ENCODE measurements around the gene UFD1.

Gene UFD1

DNA sequence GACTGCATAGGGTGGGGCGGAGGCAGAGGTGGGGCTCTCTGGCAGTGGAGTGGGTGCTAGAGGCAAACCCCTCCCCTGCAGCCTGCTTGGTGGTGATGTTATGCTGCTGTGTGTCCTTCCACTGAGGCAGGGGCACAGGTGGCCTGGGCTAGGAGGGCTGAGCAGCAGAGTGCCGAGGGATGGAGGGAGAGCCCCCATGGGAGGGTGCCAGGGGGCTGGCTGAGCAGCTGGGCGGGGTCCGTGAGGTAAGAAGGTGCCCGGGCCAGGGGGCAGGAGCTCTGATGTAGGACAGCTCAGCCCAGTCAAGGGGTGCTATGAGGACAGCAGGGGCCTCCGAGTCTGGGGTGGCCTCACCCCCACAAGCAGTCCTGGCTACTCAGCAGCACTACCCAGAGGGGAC is 41.0 kb upstream of the UFD1 start:
- H3K9me3 ChIP-seq (ENCODE audit: control insufficient read depth, insufficient read depth, low read length) = no peaks in the 10 kb centered on the region
- peaks cover 3% of the 10 kb centered on the region; the same call in 1 of the 2 replicates for H3K36me3 ChIP-seq (ENCODE audit: insufficient read depth, low read length)
- H3K4me1 ChIP-seq (ENCODE audit: insufficient read depth, low read length) = no peaks in the 10 kb centered on the region
- no peak overlapping the region for H3K9ac ChIP-seq (ENCODE audit: low read depth, low read length)

DNA sequence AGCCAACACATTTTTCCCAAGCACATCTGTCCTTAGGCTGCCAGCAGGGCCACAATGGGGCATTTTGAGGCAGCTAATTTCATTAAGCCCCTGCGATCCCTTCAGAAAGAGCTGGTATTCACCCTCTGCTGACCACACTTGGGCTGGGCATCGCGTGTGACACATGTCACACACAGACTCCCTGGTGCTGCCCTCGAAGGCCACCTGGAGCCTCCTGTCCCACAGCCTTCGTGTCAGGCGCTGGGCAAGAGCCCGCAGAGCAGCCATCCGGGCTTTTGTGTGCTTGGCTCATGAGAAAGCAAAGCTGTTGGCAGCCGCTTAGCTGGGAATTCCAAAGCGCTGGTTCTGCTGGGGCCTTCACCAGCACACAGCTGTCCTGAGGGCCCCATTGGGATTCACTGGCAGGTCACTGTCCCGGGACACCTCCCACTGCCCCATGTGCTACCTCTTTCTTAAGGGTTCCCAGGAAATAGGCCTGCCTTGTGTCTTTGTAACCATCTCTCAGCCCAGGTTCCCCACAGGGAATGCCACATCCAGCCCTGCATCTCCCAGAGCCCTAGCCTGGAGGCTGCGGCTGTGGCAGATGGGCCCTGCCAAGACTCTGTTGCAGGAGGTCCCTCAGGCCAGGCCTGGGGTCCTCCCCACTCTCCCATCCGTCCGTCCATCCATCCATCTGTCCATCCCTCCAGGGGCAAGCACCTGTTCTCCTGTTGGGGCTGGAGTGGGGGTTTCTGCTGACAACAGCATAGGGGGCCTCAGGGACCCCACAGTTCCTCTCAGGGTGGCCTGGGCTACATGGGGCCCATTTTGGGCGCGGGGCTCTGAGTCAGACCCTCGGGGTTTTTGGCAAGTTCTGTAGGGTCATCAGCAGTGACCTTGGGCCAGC is 40.3 kb upstream of the UFD1 start:
- Histone ChIP-seq H3K36me3 (ENCODE audit: insufficient read depth, low read length) (peaks cover 3% of the 10 kb centered on the region; the same call in 1 of the 2 replicates), H3K9me3 (ENCODE audit: control insufficient read depth, insufficient read depth, low read length) (no peaks in the 10 kb centered on the region)

DNA sequence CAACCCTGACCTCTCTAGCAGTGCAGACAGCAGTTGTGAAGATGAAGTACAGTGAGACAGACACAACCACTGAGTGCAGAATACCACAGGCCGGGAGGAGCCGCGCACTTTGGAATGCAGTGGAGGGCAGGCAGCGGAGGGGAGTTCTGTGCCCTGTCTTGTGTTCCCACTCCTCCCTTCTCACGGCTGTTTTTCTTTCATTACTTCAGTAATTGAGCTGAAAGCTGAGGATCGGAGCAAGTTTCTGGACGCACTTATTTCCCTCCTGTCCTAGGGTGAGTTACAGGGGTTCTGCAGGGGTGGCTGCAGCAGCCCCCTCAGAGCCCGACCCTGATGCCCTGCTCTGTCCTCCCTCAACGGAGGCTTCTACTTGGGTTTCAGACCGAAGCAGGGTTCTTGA is 39.6 kb upstream of the UFD1 start:
- Histone ChIP-seq H3K36me3 (ENCODE audit: insufficient read depth, low read length) (peaks cover 3% of the 10 kb centered on the region; the same call in 1 of the 2 replicates), H3K4me1 (ENCODE audit: insufficient read depth, low read length) (no peaks in the 10 kb centered on the region), H3K9me3 (ENCODE audit: control insufficient read depth, insufficient read depth, low read length) (no peaks in the 10 kb centered on the region), H3K9ac (ENCODE audit: low read depth, low read length) (no peak overlapping the region)

More for the DNA sequence above, 40.3 kb upstream of the UFD1 start:
- Histone ChIP-seq H3K4me1 (ENCODE audit: insufficient read depth, low read length) (no peaks in the 10 kb centered on the region), H3K9ac (ENCODE audit: low read depth, low read length) (no peak overlapping the region)

DNA sequence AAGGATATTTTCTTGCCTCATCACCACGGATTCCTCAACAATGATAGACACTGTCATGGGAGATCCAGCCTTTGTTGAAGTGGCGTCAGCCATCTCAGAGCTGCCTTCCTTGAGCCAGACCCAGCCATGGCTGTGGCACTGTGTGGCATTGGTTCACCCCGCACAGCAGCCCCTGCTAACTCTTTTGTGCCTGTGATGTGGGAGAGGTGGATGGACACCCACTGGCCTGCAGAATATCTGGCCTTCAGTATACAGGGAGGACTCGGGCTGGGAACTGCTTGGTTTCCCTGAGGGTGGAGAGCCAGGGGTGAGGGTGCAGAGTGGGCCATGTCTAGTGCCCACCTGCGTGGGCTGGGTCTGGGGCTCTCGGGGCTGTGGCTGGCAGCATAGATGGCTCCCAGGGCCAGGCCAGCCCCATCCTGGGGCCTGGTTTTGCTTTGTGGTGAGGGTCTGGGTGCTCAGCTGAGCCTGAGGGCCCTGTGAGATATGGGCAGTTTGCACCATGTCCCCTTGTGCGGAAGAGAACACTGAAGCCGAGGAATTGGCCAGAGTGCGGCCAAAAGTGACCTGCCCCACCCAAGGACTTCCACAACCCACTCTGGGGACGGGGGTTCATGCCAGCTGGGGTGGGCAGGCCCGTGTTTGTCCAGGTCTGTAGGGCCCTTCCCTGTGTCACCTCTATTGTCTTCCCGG is 39.1 kb upstream of the UFD1 start:
- peaks cover 3% of the 10 kb centered on the region; the same call in 1 of the 2 replicates for H3K36me3 ChIP-seq (ENCODE audit: insufficient read depth, low read length)
- no peaks in the 10 kb centered on the region for H3K9me3 ChIP-seq (ENCODE audit: control insufficient read depth, insufficient read depth, low read length)
- no peak overlapping the region for H3K9ac ChIP-seq (ENCODE audit: low read depth, low read length)
- H3K4me1 ChIP-seq (ENCODE audit: insufficient read depth, low read length) = no peaks in the 10 kb centered on the region

DNA sequence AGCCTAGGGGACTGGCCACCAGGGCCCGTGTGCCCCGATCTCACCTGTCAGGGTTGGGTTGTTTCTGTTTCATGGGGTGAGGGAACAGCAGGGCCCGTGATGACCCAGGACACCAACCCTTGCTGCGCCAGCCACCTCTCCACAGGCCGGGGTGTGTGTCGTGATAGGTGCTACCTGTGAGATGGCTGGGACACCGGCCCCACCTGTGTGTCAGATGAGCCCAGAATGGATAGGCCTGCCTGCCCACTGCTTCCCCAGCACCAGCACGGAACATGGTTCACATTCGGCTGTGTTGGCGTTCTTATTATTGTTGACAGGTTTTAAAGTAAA is 38.1 kb upstream of the UFD1 start:
- no peaks in the 10 kb centered on the region for H3K9me3 ChIP-seq (ENCODE audit: control insufficient read depth, insufficient read depth, low read length)
- peaks cover 3% of the 10 kb centered on the region; the same call in 1 of the 2 replicates for H3K36me3 ChIP-seq (ENCODE audit: insufficient read depth, low read length)
- no peaks in the 10 kb centered on the region for H3K4me1 ChIP-seq (ENCODE audit: insufficient read depth, low read length)
- H3K9ac ChIP-seq (ENCODE audit: low read depth, low read length) = no peak overlapping the region

DNA sequence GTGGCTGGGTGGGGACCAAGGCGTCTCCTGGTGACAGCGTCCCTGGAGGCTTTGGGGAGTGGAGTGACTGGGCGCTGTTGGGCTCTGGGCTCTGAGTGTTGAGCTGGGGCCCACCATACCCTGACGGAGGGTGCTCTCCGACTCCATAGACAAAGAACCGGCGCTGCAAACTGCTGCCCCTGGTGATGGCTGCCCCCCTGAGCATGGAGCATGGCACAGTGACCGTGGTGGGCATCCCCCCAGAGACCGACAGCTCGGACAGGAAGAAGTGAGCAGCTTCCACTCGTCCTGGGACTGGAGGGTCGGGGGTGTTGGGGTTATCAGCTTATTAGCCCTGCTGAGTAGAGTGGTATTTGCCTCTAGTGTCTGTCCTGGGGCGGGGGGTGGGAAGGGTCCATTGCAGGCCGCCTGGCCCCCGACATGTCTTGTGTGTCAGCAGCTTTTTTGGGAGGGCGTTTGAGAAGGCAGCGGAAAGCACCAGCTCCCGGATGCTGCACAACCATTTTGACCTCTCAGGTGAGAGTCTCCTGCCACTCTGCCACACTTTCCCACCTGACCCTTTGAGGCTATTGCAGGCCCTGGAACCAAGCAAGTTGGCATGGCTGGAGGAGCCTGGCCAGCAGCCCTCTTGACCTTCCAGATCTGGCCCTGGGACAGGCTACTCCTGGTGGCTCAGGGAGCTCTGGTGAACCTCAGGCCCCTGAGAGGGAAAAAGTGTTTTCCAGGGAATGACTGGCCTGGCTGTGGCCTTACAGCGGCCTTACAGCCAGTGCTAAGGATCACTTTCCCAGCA is 37.6 kb upstream of the UFD1 start:
- Histone ChIP-seq H3K36me3 (ENCODE audit: insufficient read depth, low read length) (peaks cover 3% of the 10 kb centered on the region; the same call in 1 of the 2 replicates), H3K9me3 (ENCODE audit: control insufficient read depth, insufficient read depth, low read length) (no peaks in the 10 kb centered on the region)

DNA sequence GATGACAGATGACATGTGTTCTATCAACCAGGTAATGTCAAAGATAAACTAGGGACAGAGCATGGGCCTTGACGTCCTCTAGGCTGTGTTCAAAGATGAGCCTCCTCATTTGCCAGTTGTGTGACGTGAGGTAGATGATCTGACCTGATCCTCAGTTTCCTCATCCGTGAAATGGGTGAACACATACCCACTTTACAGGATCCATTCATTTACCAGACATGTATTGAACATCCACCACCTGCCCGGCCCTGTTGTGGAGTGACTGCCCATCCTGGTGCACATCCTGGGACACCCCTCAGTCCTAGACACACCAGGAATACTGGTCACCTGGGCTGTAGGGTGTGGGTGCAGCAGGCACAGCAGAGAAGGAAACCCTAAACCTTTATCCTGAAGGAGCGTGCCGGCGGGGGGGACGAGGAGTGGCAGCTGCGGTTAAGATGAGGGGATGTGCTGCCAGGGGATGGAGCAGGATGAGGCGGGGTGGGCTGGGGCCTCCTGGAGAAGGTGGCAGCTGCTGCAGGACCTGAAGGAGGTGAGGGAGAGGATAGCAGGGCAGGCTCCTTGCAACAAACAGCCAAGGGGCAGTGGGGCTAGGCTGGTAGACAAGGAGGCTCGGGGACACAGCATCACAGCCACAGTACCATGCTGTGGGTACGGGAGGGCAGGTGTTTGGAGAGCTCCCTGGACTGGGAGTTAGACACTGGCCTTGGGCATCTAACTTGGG is 36.8 kb upstream of the UFD1 start:
- Histone ChIP-seq H3K36me3 (ENCODE audit: insufficient read depth, low read length) (peaks cover 3% of the 10 kb centered on the region), H3K9me3 (ENCODE audit: control insufficient read depth, insufficient read depth, low read length) (no peaks in the 10 kb centered on the region), H3K9ac (ENCODE audit: low read depth, low read length) (no peak overlapping the region), H3K4me1 (ENCODE audit: insufficient read depth, low read length) (no peaks in the 10 kb centered on the region)

More for the DNA sequence above, 37.6 kb upstream of the UFD1 start:
- Histone ChIP-seq H3K4me1 (ENCODE audit: insufficient read depth, low read length) (no peaks in the 10 kb centered on the region), H3K9ac (ENCODE audit: low read depth, low read length) (no peak overlapping the region)

DNA sequence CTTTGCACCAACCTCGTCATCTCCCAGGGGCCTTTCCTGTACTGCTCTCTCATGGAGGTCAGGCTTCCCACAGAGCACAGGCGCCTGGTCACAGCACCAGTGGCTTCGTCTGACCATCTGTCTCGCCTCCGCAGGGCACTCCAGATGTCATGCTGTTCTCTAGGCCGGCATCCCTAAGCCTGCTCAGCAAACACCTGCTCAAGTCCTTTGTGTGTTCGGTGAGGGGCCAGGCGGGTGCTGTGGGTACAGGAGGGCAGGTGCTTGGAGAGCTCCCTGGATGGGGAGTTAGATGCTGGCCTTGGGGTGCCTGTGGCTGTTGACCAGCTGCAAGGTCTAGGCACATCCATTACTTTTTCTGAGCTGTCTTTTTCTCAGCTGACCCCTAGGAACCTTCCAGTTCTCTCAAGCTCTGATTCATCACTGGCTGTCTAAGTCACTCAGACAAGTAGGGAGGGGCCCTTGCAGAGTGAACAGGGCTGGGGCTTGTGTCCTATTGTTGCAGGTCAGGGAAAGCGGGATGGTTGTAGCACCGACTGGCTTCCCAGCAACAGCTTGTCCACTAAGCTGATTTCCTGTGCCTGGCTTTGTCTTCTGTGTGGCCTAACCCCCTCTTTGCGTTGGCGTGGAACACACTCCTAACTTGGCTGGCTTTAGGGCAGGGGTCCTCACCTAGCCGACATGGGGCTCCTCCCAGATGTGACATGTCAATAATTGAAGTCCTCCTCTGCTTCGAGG is 36.0 kb upstream of the UFD1 start:
- no peak overlapping the region for H3K9ac ChIP-seq (ENCODE audit: low read depth, low read length)
- no peaks in the 10 kb centered on the region for H3K9me3 ChIP-seq (ENCODE audit: control insufficient read depth, insufficient read depth, low read length)
- H3K36me3 ChIP-seq (ENCODE audit: insufficient read depth, low read length) = peaks cover 3% of the 10 kb centered on the region
- no peaks in the 10 kb centered on the region for H3K4me1 ChIP-seq (ENCODE audit: insufficient read depth, low read length)

DNA sequence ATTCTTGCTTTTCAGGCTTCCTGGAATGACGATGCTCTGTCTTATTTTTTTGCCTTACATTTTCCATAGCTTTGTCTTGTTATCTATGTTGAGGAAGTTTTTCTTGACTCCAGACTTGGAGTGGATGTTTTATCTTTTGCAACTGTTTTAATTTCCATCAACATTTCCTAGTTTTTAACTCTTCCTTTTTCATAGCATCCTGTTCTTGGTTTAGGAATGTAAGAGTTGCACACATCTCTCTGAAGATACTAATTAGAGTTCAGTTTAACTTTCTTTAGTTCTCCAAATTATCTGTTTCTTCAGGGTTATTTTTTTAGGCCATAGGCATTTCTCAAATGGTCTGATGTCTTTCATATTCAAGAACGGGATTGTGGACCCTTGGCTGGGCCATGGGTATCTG is 34.8 kb upstream of the UFD1 start:
- Histone ChIP-seq H3K9me3 (ENCODE audit: control insufficient read depth, insufficient read depth, low read length) (no peaks in the 10 kb centered on the region), H3K9ac (ENCODE audit: low read depth, low read length) (no peak overlapping the region), H3K4me1 (ENCODE audit: insufficient read depth, low read length) (no peaks in the 10 kb centered on the region), H3K36me3 (ENCODE audit: insufficient read depth, low read length) (peaks cover 3% of the 10 kb centered on the region)

DNA sequence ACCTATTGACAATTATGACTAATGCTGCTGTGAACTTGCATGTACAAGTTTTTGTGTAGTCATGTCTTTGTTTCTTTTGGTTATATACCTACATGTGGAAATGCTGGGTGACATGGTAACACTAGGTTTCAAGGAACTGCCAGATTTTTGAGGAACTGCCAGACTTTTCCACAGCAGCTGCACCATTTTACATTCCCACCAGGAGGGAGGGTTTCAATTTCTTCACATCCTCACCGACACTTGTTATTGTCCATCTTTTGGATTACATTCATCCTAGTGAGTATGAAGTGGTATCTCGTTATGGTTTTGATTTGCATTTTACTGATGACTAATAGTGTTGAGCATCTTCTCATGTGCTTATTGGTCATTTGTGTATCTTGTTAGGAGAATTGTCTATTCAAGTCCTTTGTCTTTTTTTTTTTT is 31.9 kb upstream of the UFD1 start:
- Histone ChIP-seq H3K4me1 (ENCODE audit: insufficient read depth, low read length) (no peaks in the 10 kb centered on the region), H3K9me3 (ENCODE audit: control insufficient read depth, insufficient read depth, low read length) (no peaks in the 10 kb centered on the region), H3K36me3 (ENCODE audit: insufficient read depth, low read length) (peaks cover 5% of the 10 kb centered on the region), H3K9ac (ENCODE audit: low read depth, low read length) (no peak overlapping the region)

DNA sequence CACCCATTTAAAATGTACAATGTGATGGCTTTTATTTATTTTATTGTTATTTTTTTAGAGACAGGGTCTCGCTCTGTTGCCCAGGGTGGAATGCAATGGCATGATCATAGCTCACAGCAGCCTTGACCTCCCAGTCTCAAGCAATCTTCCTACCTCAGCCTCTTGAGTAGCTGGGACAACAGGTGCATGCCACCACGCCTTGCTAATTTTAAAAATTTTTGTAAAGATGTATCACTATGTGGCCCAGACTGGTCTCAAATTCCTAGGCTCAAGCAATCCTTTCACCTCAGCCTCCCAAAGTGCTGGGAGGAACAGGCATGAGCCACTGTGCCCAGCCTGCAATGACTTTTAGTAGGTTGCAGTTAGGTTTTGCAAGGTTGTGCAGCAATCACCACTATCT is 30.9 kb upstream of the UFD1 start:
- Histone ChIP-seq H3K4me1 (ENCODE audit: insufficient read depth, low read length) (no peaks in the 10 kb centered on the region), H3K36me3 (ENCODE audit: insufficient read depth, low read length) (peaks cover 5% of the 10 kb centered on the region), H3K9ac (ENCODE audit: low read depth, low read length) (no peak overlapping the region), H3K9me3 (ENCODE audit: control insufficient read depth, insufficient read depth, low read length) (no peaks in the 10 kb centered on the region)

DNA sequence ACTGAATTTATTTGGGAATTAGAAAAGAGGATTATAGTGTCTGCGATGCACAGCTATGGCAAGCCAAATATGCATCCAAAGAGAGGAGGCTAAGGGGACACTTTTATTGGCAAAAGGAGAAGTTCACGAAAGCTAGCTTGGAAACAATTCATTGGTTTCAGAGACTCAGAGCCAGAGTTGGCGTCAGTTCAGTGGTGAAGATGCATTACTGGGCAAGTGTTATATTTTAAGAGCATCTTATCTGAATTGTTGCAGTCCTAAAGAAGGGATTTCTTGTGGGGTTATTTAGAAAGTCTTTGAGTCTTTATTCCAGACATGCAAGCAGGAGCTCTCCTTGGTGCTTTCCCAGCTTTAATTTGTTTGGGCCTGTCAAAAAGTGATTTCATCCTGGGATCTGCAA is 30.2 kb upstream of the UFD1 start:
- Histone ChIP-seq H3K4me1 (ENCODE audit: insufficient read depth, low read length) (no peaks in the 10 kb centered on the region), H3K9ac (ENCODE audit: low read depth, low read length) (no peak overlapping the region), H3K9me3 (ENCODE audit: control insufficient read depth, insufficient read depth, low read length) (no peaks in the 10 kb centered on the region), H3K36me3 (ENCODE audit: insufficient read depth, low read length) (peaks cover 5% of the 10 kb centered on the region)

DNA sequence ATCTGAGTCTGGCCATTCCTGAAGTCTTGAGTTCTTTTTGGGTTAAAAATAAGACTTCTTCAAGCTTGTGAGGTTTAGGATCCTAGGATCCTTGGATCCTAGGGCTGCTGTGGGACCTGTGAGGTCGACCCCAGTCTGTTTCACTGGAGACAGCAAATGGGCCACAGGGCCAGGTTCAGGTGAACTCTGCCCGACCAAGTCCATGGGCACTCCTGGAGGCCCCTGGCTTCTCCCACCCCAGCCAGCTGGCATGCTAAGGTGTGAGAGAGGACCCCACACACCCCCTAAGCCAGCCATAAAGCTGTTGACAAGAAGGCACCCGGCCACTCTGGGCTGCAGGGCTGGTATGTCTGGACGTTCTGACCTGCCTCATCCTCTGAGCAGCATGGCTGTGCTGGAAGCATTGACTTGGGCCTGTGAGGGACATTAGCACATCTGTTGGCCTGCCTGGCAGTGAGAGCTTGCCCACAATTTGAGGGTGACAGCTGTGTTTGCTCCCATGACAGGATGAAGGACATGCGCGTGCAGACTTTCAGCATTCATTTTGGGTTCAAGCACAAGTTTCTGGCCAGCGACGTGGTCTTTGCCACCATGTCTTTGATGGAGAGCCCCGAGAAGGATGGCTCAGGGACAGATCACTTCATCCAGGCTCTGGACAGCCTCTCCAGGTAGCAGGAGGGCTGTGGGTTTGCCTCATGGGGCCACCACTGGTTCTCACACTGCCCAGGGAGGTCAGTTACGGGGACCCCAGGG is 29.2 kb upstream of the UFD1 start:
- Histone ChIP-seq H3K36me3 (ENCODE audit: insufficient read depth, low read length) (peaks cover 5% of the 10 kb centered on the region), H3K4me1 (ENCODE audit: insufficient read depth, low read length) (no peaks in the 10 kb centered on the region), H3K9ac (ENCODE audit: low read depth, low read length) (no peak overlapping the region), H3K9me3 (ENCODE audit: control insufficient read depth, insufficient read depth, low read length) (no peaks in the 10 kb centered on the region)
